ENCODE data around the gene GGACT.

DNA sequence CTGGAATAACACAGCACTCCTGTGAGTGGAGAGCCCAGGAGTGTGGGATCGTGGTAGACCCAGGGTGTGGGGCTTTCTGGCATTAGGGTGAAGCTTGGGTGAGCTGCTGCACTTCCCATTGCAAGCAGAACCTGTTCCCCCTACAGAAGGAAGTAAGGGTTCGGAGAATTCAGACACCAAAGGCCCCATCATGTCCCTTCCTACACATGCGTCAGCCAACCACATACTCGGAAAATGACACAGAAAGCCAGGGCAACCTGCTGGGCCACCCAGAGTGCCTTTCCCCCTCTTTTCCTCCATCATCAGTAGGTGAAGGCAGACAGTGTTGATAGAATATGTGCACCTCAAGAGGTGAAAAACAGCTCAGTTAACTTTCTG lies 42.9 kb downstream of the GGACT start:
- TF ChIP-seq EZH2 (IDR thresholded peaks at IDR 0.05; ENCODE audit: borderline replicate concordance, insufficient read depth, low read length, poor library complexity, severe bottlenecking), result no peak
- no peak for TF ChIP-seq CTCF (IDR thresholded peaks at IDR 0.05; ENCODE audit: poor library complexity, severe bottlenecking)
- no peak for TF ChIP-seq TAF1 (IDR thresholded peaks at IDR 0.05; ENCODE audit: low read depth)
- TF ChIP-seq POLR2AphosphoS5 (IDR thresholded peaks at IDR 0.05), result no peak

Data from neural cell (in vitro differentiated cells).